HepG2 (cell line): ENCODE results near the gene SLC39A1. TPM values are rescaled to one million over a fixed set of nuclear protein-coding genes. Genes with fewer than 3 reads are reported as not detected.

Source experiments
- BCL6 ChIP-seq: IDR thresholded peaks from 2 replicates; pipeline ENCODE4 v1.6.1; 2016; ENCODE audit warnings: missing genetic modification reagents, missing compliant biosample characterization
- GATA4 ChIP-seq: sonication (generic); IDR thresholded peaks from 2 replicates; pipeline ENCODE4 v1.6.1; 2016; ENCODE audit warnings: antibody characterized with exemption, low read depth, borderline replicate concordance
- JUNB ChIP-seq: sonication (generic); formaldehyde crosslinking; IDR thresholded peaks from 2 replicates; pipeline ENCODE4 v1.8.0; 2022; ENCODE audit warnings: missing genetic modification reagents, mild to moderate bottlenecking, borderline replicate concordance
- MZF1 ChIP-seq: sonication (generic); formaldehyde crosslinking; IDR thresholded peaks from 2 replicates; pipeline ENCODE4 v1.8.1; 2023; ENCODE audit warnings: mild to moderate bottlenecking, missing genetic modification reagents, borderline replicate concordance
- NR2F6 ChIP-seq, 2 experiments: IDR thresholded peaks; 2 replicates each; pipeline ENCODE4 v1.6.1; 2016; ENCODE audit warnings: antibody characterized with exemption in 1 of 2, mild to moderate bottlenecking in 1 of 2
- PHF5A ChIP-seq: IDR thresholded peaks from one replicate; pipeline ENCODE4 v1.6.1; 2018; ENCODE audit warnings: low read depth, missing genetic modification reagents; ENCODE audit not compliant: unreplicated experiment
- SYNCRIP ChIP-seq: fragments of 200-400 bp; formaldehyde crosslinking; IDR thresholded peaks from 2 replicates; pipeline ENCODE4 v1.6.1; 2018; ENCODE audit warnings: mild to moderate bottlenecking, low read depth, low read length; ENCODE audit not compliant: insufficient read depth
- YY1 ChIP-seq: IDR thresholded peaks from 2 replicates; pipeline ENCODE4 v1.6.1; 2011; ENCODE audit warnings: low read length, low read depth, moderate library complexity, mild to moderate bottlenecking; ENCODE audit not compliant: insufficient read depth, insufficient replicate concordance
- ZFP82 ChIP-seq: sonication (generic); formaldehyde crosslinking; IDR thresholded peaks from 2 replicates; pipeline ENCODE4 v1.5.1; 2020; ENCODE audit warnings: mild to moderate bottlenecking, missing genetic modification reagents, borderline replicate concordance
- ZNF326 ChIP-seq: sonication (generic); formaldehyde crosslinking; IDR thresholded peaks from 2 replicates; pipeline ENCODE4 v1.4.0; 2020; ENCODE audit warnings: missing genetic modification reagents, borderline replicate concordance
- ZNF33B ChIP-seq: sonication (generic); formaldehyde crosslinking; IDR thresholded peaks from 2 replicates; pipeline ENCODE4 v1.5.1; 2020; ENCODE audit warnings: mild to moderate bottlenecking, missing genetic modification reagents
- ZNF550 ChIP-seq: sonication (generic); formaldehyde crosslinking; IDR thresholded peaks from 2 replicates; pipeline ENCODE4 v1.4.0; 2020; ENCODE audit warnings: mild to moderate bottlenecking, missing genetic modification reagents, borderline replicate concordance
- ZNF556 ChIP-seq: sonication (generic); formaldehyde crosslinking; IDR thresholded peaks from 2 replicates; pipeline ENCODE4 v1.4.0; 2020; ENCODE audit warnings: mild to moderate bottlenecking, missing genetic modification reagents, borderline replicate concordance
- ZNF615 ChIP-seq: sonication (generic); formaldehyde crosslinking; IDR thresholded peaks from 2 replicates; pipeline ENCODE4 v1.5.0; 2020; ENCODE audit warnings: mild to moderate bottlenecking, missing genetic modification reagents, borderline replicate concordance
- ZNF737 ChIP-seq: sonication (generic); formaldehyde crosslinking; IDR thresholded peaks from 2 replicates; pipeline ENCODE4 v1.5.0; 2020; ENCODE audit warnings: missing genetic modification reagents, mild to moderate bottlenecking, borderline replicate concordance
- ZSCAN12 ChIP-seq: sonication (generic); formaldehyde crosslinking; IDR thresholded peaks from 2 replicates; pipeline ENCODE4 v1.9.0; 2021; ENCODE audit warnings: mild to moderate bottlenecking, missing genetic modification reagents
- ZSCAN25 ChIP-seq: sonication (generic); formaldehyde crosslinking; IDR thresholded peaks from 2 replicates; pipeline ENCODE4 v1.8.0; 2022; ENCODE audit warnings: mild to moderate bottlenecking, missing genetic modification reagents
- polyA plus RNA-seq, 8 experiments: library from polyadenylated mRNA; depleted of rRNA in 3 of 8; stranded (reverse) in 7 of 8; unstranded in 1 of 8; fragments of >200 nt; fragmentation: Illumina TruSeq in 4 of 8; extraction: Trizol in 4 of 8; gene quantifications; 2 replicates each; pipeline versions ENCODE4 v1.2.1 to v1.2.3, GENCODE V29; 2011 to 2016; ENCODE audit warnings: low read depth in 4 of 8, missing spikeins in 1 of 8, mixed read lengths in 1 of 8; ENCODE audit not compliant: insufficient read depth in 1 of 8
- total RNA-seq, 5 experiments: library from RNA; depleted of rRNA; stranded (reverse); fragments of >200 nt; fragmentation: Illumina TruSeq; extraction: Trizol; gene quantifications; 2 replicates each; pipeline ENCODE4 v1.2.3, GENCODE V29; 2016; ENCODE audit warnings: low read depth in 1 of 5
- TF ChIP-seq, protein P1 (sequence below): sonication (generic); formaldehyde crosslinking; IDR thresholded peaks from 2 replicates; pipeline ENCODE4 v1.4.0; 2020; ENCODE audit warnings: missing genetic modification reagents, borderline replicate concordance
- TF ChIP-seq, protein P2 (sequence below): sonication (generic); formaldehyde crosslinking; IDR thresholded peaks from 2 replicates; pipeline ENCODE4 v1.4.0; 2020; ENCODE audit warnings: mild to moderate bottlenecking, missing genetic modification reagents
- TF ChIP-seq, protein P3 (sequence below): IDR thresholded peaks from 2 replicates; pipeline ENCODE4 v1.6.1; 2016
- TF ChIP-seq, protein P4 (sequence below): sonication (generic); formaldehyde crosslinking; IDR thresholded peaks from 2 replicates; pipeline ENCODE4 v1.4.0; 2020; ENCODE audit warnings: missing genetic modification reagents

SLC39A1 gene
- total and polyA plus RNA-seq, 2 of the 13 experiments (the other 11 are each of a cell fraction or from before 2014, with no cell fraction given), result 71.2 to 78.4 TPM

GRCh38 chr1:153967107-153967999 lies 4.0 kb upstream of the SLC39A1 start, which contains the start of gene CREB3L4 (continued):
- TF ChIP-seq, protein P1, sequence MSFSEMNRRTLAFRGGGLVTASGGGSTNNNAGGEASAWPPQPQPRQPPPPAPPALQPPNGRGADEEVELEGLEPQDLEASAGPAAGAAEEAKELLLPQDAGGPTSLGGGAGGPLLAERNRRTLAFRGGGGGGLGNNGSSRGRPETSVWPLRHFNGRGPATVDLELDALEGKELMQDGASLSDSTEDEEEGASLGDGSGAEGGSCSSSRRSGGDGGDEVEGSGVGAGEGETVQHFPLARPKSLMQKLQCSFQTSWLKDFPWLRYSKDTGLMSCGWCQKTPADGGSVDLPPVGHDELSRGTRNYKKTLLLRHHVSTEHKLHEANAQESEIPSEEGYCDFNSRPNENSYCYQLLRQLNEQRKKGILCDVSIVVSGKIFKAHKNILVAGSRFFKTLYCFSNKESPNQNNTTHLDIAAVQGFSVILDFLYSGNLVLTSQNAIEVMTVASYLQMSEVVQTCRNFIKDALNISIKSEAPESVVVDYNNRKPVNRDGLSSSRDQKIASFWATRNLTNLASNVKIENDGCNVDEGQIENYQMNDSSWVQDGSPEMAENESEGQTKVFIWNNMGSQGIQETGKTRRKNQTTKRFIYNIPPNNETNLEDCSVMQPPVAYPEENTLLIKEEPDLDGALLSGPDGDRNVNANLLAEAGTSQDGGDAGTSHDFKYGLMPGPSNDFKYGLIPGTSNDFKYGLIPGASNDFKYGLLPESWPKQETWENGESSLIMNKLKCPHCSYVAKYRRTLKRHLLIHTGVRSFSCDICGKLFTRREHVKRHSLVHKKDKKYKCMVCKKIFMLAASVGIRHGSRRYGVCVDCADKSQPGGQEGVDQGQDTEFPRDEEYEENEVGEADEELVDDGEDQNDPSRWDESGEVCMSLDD (CRISPR knock-in tag), result no peak
- TF ChIP-seq ZNF326 (CRISPR knock-in tag) (no peak), SYNCRIP (no peak), ZNF615 (CRISPR knock-in tag) (no peak), GATA4 (peak; percentile 20; the same call in 1 of the 2 replicates), ZNF33B (CRISPR knock-in tag) (peak; percentile 89; the same call in 1 of the 2 replicates), ZNF556 (CRISPR knock-in tag) (peak; percentile 53; the same call in 1 of the 2 replicates), YY1 (peak; percentile 85), ZSCAN25 (peak; percentile 44), NR2F6 (IDR thresholded peaks at IDR 0.05) (peak; percentile 43; the same call in 1 of the 2 replicates), NR2F6 (CRISPR knock-in tag; IDR thresholded peaks at IDR 0.05) (peak; percentile 86), ZSCAN12 (CRISPR knock-in tag) (no peak; the same call in 1 of the 2 replicates), MZF1 (CRISPR knock-in tag) (no peak), PHF5A (CRISPR knock-in tag) (peak; percentile 42), ZFP82 (CRISPR knock-in tag) (no peak), BCL6 (CRISPR knock-in tag) (no peak; the same call in 1 of the 2 replicates), JUNB (CRISPR knock-in tag) (no peak), ZNF737 (CRISPR knock-in tag) (no peak), ZNF550 (CRISPR knock-in tag) (no peak)
- TF ChIP-seq, protein P2, sequence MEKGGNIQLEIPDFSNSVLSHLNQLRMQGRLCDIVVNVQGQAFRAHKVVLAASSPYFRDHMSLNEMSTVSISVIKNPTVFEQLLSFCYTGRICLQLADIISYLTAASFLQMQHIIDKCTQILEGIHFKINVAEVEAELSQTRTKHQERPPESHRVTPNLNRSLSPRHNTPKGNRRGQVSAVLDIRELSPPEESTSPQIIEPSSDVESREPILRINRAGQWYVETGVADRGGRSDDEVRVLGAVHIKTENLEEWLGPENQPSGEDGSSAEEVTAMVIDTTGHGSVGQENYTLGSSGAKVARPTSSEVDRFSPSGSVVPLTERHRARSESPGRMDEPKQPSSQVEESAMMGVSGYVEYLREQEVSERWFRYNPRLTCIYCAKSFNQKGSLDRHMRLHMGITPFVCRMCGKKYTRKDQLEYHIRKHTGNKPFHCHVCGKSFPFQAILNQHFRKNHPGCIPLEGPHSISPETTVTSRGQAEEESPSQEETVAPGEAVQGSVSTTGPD (CRISPR knock-in tag), result no peak
- TF ChIP-seq, protein P3, sequence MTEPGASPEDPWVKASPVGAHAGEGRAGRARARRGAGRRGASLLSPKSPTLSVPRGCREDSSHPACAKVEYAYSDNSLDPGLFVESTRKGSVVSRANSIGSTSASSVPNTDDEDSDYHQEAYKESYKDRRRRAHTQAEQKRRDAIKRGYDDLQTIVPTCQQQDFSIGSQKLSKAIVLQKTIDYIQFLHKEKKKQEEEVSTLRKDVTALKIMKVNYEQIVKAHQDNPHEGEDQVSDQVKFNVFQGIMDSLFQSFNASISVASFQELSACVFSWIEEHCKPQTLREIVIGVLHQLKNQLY (CRISPR knock-in tag), result 0 out of 2 replicates have a peak, but pooled peaks have one; percentile 29
- TF ChIP-seq, protein P4, sequence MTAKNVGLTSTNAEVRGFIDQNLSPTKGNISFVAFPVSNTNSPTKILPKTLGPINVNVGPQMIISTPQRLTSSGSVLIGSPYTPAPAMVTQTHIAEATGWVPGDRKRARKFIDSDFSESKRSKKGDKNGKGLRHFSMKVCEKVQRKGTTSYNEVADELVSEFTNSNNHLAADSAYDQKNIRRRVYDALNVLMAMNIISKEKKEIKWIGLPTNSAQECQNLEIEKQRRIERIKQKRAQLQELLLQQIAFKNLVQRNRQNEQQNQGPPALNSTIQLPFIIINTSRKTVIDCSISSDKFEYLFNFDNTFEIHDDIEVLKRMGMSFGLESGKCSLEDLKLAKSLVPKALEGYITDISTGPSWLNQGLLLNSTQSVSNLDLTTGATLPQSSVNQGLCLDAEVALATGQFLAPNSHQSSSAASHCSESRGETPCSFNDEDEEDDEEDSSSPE (CRISPR knock-in tag), result peak; percentile 86
